HG02763 (cell line): ENCODE measurements around the gene KCNJ12.
"Not testable (repeated sequence)": the region's sequence is repeated elsewhere in the genome, so short reads cannot be mapped to it uniquely, and the experiment has no call there.

Experiments used
- ATAC-seq: cut with Tn5 transposase; IDR thresholded peaks from one replicate; pipeline ENCODE4 v1.9.1; 2021; ENCODE audit warnings: mild to moderate bottlenecking, moderate library complexity; ENCODE audit not compliant: unreplicated experiment

The KCNJ12 gene

GRCh38 chr17:21349358-21350050 is 26.7 kb upstream of the KCNJ12 start:
- ATAC-seq = not testable (repeated sequence)

GRCh38 chr17:21350495-21350894 is 25.7 kb upstream of the KCNJ12 start:
- ATAC-seq = not testable (repeated sequence)

GRCh38 chr17:21351366-21352065 is 24.6 kb upstream of the KCNJ12 start:
- no peak for ATAC-seq

- no peak for ATAC-seq
Observed at GRCh38 chr17:21352221-21352980, 23.8 kb upstream of the KCNJ12 start.

GRCh38 chr17:21352981-21353265 is 23.2 kb upstream of the KCNJ12 start:
- ATAC-seq = no peak

- ATAC-seq = no peak
Observed at GRCh38 chr17:21353326-21354010, 22.7 kb upstream of the KCNJ12 start.

- no peak for ATAC-seq
Observed at GRCh38 chr17:21354796-21355385, 21.3 kb upstream of the KCNJ12 start.

- no peak for ATAC-seq
Observed at GRCh38 chr17:21355586-21355985, 20.6 kb upstream of the KCNJ12 start.

- no peak for ATAC-seq
Observed at GRCh38 chr17:21356537-21357127, 19.5 kb upstream of the KCNJ12 start.

GRCh38 chr17:21357281-21357680 is 18.9 kb upstream of the KCNJ12 start:
- no peak for ATAC-seq

GRCh38 chr17:21357696-21358656 is 18.2 kb upstream of the KCNJ12 start:
- ATAC-seq = no peak

GRCh38 chr17:21358682-21359482 is 17.3 kb upstream of the KCNJ12 start:
- no peak for ATAC-seq

- no peak for ATAC-seq
Observed at GRCh38 chr17:21359483-21359840, 16.7 kb upstream of the KCNJ12 start.

- ATAC-seq = no peak
Observed at GRCh38 chr17:21360048-21360447, 16.1 kb upstream of the KCNJ12 start.

GRCh38 chr17:21361020-21361809 is 14.9 kb upstream of the KCNJ12 start:
- ATAC-seq = no peak

GRCh38 chr17:21362331-21362931 is 13.7 kb upstream of the KCNJ12 start:
- ATAC-seq = no peak

- no peak for ATAC-seq
Observed at GRCh38 chr17:21363776-21364642, 12.1 kb upstream of the KCNJ12 start.
